ENCODE results near the gene SUGCT.

Gene SUGCT

GRCh38 chr7:40506158-40506557 lies 371.4 kb downstream of the SUGCT start:
- no peak for TF ChIP-seq CTCF (conservative IDR thresholded peaks at IDR 0.05; ENCODE audit: low read depth, low read length)
- no peak overlapping the region for H3K4me3 ChIP-seq (ENCODE audit: low read depth, low read length)
- no peak for DNase-seq (ENCODE audit: low read depth)

GRCh38 chr7:40507166-40507565 lies 372.4 kb downstream of the SUGCT start:
- no peak for TF ChIP-seq CTCF (conservative IDR thresholded peaks at IDR 0.05; ENCODE audit: low read depth, low read length)
- peak; percentile 21 for DNase-seq (ENCODE audit: low read depth)
- no peak overlapping the region for H3K4me3 ChIP-seq (ENCODE audit: low read depth, low read length)

- TF ChIP-seq CTCF (conservative IDR thresholded peaks at IDR 0.05; ENCODE audit: low read depth, low read length), result no peak
- no peak overlapping the region for H3K4me3 ChIP-seq (ENCODE audit: low read depth, low read length)
- DNase-seq (ENCODE audit: low read depth), result no peak
Measured at GRCh38 chr7:40509287-40509996, 374.6 kb downstream of the SUGCT start.

- no peak overlapping the region for H3K4me3 ChIP-seq (ENCODE audit: low read depth, low read length)
- no peak for TF ChIP-seq CTCF (conservative IDR thresholded peaks at IDR 0.05; ENCODE audit: low read depth, low read length)
- DNase-seq (ENCODE audit: low read depth), result peak; percentile 32
Measured at GRCh38 chr7:40516376-40516775, 381.6 kb downstream of the SUGCT start.

- DNase-seq (ENCODE audit: low read depth), result no peak
- no peak for TF ChIP-seq CTCF (conservative IDR thresholded peaks at IDR 0.05; ENCODE audit: low read depth, low read length)
- H3K4me3 ChIP-seq (ENCODE audit: low read depth, low read length), result no peak overlapping the region
Measured at GRCh38 chr7:40519009-40519408, 384.2 kb downstream of the SUGCT start.

GRCh38 chr7:40520986-40521738 lies 386.4 kb downstream of the SUGCT start:
- no peak for DNase-seq (ENCODE audit: low read depth)
- TF ChIP-seq CTCF (conservative IDR thresholded peaks at IDR 0.05; ENCODE audit: low read depth, low read length), result no peak
- H3K4me3 ChIP-seq (ENCODE audit: low read depth, low read length), result no peak overlapping the region

Data from choroid plexus epithelial cell (primary cell).